GM18499 (cell line): ENCODE measurements around the gene TIMP3.

Source experiments
- ATAC-seq: cut with Tn5 transposase; IDR thresholded peaks from one replicate; pipeline ENCODE4 v1.9.1; 2021; ENCODE audit warnings: moderate number of reproducible peaks; ENCODE audit not compliant: insufficient read depth, unreplicated experiment

Gene TIMP3

GRCh38 chr22:32877196-32877595, 75.7 kb downstream of the TIMP3 start:
- no peak for ATAC-seq

GRCh38 chr22:32879550-32879949, 78.0 kb downstream of the TIMP3 start:
- ATAC-seq, result no peak

GRCh38 chr22:32880061-32880460, 78.6 kb downstream of the TIMP3 start:
- no peak for ATAC-seq

GRCh38 chr22:32880505-32880892, 79.0 kb downstream of the TIMP3 start:
- no peak for ATAC-seq

GRCh38 chr22:32880893-32881596, 79.5 kb downstream of the TIMP3 start:
- ATAC-seq, result no peak

GRCh38 chr22:32882360-32882755, 80.9 kb downstream of the TIMP3 start:
- no peak for ATAC-seq

GRCh38 chr22:32882774-32883530, 81.4 kb downstream of the TIMP3 start:
- ATAC-seq, result no peak

GRCh38 chr22:32887324-32887980, 85.9 kb downstream of the TIMP3 start:
- ATAC-seq, result no peak

- no peak for ATAC-seq
Observed at GRCh38 chr22:32888976-32889375, 87.5 kb downstream of the TIMP3 start.

- ATAC-seq, result no peak
Observed at GRCh38 chr22:32896891-32897290, 95.4 kb downstream of the TIMP3 start.

GRCh38 chr22:32897400-32897799, 95.9 kb downstream of the TIMP3 start:
- ATAC-seq, result no peak

- no peak for ATAC-seq
Observed at GRCh38 chr22:32900886-32901635, 99.6 kb downstream of the TIMP3 start.

GRCh38 chr22:32901925-32902324, 100.4 kb downstream of the TIMP3 start:
- ATAC-seq, result no peak

GRCh38 chr22:32903507-32903906, 102.0 kb downstream of the TIMP3 start:
- ATAC-seq, result no peak

GRCh38 chr22:32904044-32904443, 102.5 kb downstream of the TIMP3 start:
- no peak for ATAC-seq

- no peak for ATAC-seq
Observed at GRCh38 chr22:32905400-32905799, 103.9 kb downstream of the TIMP3 start.

GRCh38 chr22:32909581-32910428, 108.3 kb downstream of the TIMP3 start:
- no peak for ATAC-seq

- ATAC-seq, result no peak
Observed at GRCh38 chr22:32910429-32910772, 108.9 kb downstream of the TIMP3 start.

- ATAC-seq, result no peak
Observed at GRCh38 chr22:32911503-32911902, 110.0 kb downstream of the TIMP3 start.
